ENCODE data around the gene CYTH3.

- TF ChIP-seq, protein P1, sequence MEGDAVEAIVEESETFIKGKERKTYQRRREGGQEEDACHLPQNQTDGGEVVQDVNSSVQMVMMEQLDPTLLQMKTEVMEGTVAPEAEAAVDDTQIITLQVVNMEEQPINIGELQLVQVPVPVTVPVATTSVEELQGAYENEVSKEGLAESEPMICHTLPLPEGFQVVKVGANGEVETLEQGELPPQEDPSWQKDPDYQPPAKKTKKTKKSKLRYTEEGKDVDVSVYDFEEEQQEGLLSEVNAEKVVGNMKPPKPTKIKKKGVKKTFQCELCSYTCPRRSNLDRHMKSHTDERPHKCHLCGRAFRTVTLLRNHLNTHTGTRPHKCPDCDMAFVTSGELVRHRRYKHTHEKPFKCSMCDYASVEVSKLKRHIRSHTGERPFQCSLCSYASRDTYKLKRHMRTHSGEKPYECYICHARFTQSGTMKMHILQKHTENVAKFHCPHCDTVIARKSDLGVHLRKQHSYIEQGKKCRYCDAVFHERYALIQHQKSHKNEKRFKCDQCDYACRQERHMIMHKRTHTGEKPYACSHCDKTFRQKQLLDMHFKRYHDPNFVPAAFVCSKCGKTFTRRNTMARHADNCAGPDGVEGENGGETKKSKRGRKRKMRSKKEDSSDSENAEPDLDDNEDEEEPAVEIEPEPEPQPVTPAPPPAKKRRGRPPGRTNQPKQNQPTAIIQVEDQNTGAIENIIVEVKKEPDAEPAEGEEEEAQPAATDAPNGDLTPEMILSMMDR (IDR thresholded peaks at IDR 0.05), result no peak
- TF ChIP-seq POLR2A (IDR thresholded peaks at IDR 0.05), result no peak
Measured at GRCh38 chr7:6148724-6149360, 123.6 kb downstream of the CYTH3 start.
